HCT116 (cell line): Measurements from ENCODE around the gene ENTHD1. TPM values are rescaled to one million over a fixed set of nuclear protein-coding genes. Genes with fewer than 3 reads are reported as not detected.

ENCODE experiments used
- ATAC-seq: fragments of 200-7000 bp; cut with Tn5 transposase; 2 replicates; pipeline ENCODE4 v1.9.1; 2020; ENCODE audit warnings: mild to moderate bottlenecking, moderate library complexity
- BruUV-seq: library from RNA; stranded (reverse); fragments of 400-500 nt; replicated peaks from 2 replicates; lab custom pipeline; 2021; lab: Mats Ljungman, UMichigan
- CTCF ChIA-PET: fragments of 300-600 bp; sonication (Branson Sonifier 250); formaldehyde crosslinking; loops from one replicate; lab custom pipeline; 2021; ENCODE audit warnings: antibody characterized with exemption; lab: Charles Lee
- POLR2A ChIA-PET: fragments of 300-600, 350-600 bp; sonication (Branson Sonifier 250); formaldehyde crosslinking; loops from one replicate; lab custom pipeline; 2021; ENCODE audit warnings: antibody characterized with exemption; lab: Charles Lee
- RAD21 ChIA-PET, 2 experiments: fragments of 300-600 bp; sonication (Branson Sonifier 250); formaldehyde crosslinking; loops; one replicate each; lab custom pipeline; 2023; ENCODE audit warnings: low total read pairs in 2 of 2; ENCODE audit not compliant: uncharacterized antibody in 2 of 2, unreplicated experiment in 2 of 2, low non-redundant PET in 1 of 2; lab: Charles Lee
- DNase-seq: peaks from one replicate; pipeline ENCODE4 v3.0.0-alpha.2; 2010; ENCODE audit warnings: low read depth, low spot score
- H2AFZ ChIP-seq: fragments of 200-600 bp; shearing (Covaris generic), sonication (generic); 2 replicates; pipeline ENCODE4 v1.6.1; 2017; ENCODE audit warnings: low read depth, mixed run types, mixed read lengths, antibody characterized with exemption, low read length; ENCODE audit not compliant: poor library complexity, severe bottlenecking
- H3K27ac ChIP-seq: 2 replicates; pipeline ENCODE4 v1.5.1; 2012; ENCODE audit warnings: low read depth, low read length
- H3K27me3 ChIP-seq: fragments of 200-600 bp; sonication (generic); 2 replicates; pipeline ENCODE4 v1.6.1; 2016; ENCODE audit warnings: mixed run types, low read length, mixed read lengths; ENCODE audit not compliant: insufficient read depth
- H3K36me3 ChIP-seq, 2 experiments: fragments of 200-500 bp in 1 of 2; fragments of 200-600 bp in 1 of 2; sonication (Bioruptor generic) in 1 of 2; sonication (generic) in 1 of 2; 2 replicates each; pipeline versions ENCODE4 v1.5.1 to v1.6.1; 2014 to 2016; ENCODE audit warnings: low read length in 2 of 2, inconsistent platforms in 1 of 2, mixed read lengths in 1 of 2, mixed run types in 1 of 2; ENCODE audit not compliant: insufficient read depth in 2 of 2, control insufficient read depth in 1 of 2
- H3K4me1 ChIP-seq, 2 experiments: fragments of 200-600 bp in 1 of 2; sonication (generic) in 1 of 2; 2 replicates each; pipeline versions ENCODE4 v1.5.1 to v1.6.1; 2012 to 2017; ENCODE audit warnings: low read length in 2 of 2, inconsistent platforms in 1 of 2, mild to moderate bottlenecking in 1 of 2, mixed read lengths in 1 of 2, mixed run types in 1 of 2, moderate library complexity in 1 of 2; ENCODE audit not compliant: insufficient read depth in 2 of 2, control insufficient read depth in 1 of 2
- H3K4me2 ChIP-seq: fragments of 200-600 bp; sonication (generic); 2 replicates; pipeline ENCODE4 v1.6.1; 2017; ENCODE audit warnings: mixed run types, low read length, mixed read lengths
- H3K4me3 ChIP-seq, 2 experiments: fragments of 200-600 bp in 1 of 2; sonication (generic) in 1 of 2; replicated peaks in 1 of 2; 2 replicates each; pipeline ENCODE4 v1.5.1; 2011 to 2016; ENCODE audit warnings: low read length in 2 of 2, control low read depth in 1 of 2, low read depth in 1 of 2, mild to moderate bottlenecking in 1 of 2, mixed read lengths in 1 of 2, mixed run types in 1 of 2
- H3K79me2 ChIP-seq: fragments of 200-600 bp; sonication (generic); 2 replicates; pipeline ENCODE4 v1.6.1; 2017; ENCODE audit warnings: mild to moderate bottlenecking, mixed run types, low read length, moderate library complexity, mixed read lengths; ENCODE audit not compliant: insufficient read depth
- H3K9ac ChIP-seq: fragments of 200-600 bp; sonication (generic); 2 replicates; pipeline ENCODE4 v1.6.1; 2016; ENCODE audit warnings: low read length, mixed read lengths
- H3K9me2 ChIP-seq: fragments of 200-600 bp; sonication (generic), shearing (Covaris generic); 2 replicates; pipeline ENCODE4 v1.6.1; 2017; ENCODE audit warnings: mixed run types, mild to moderate bottlenecking, moderate library complexity; ENCODE audit not compliant: insufficient read depth
- H3K9me3 ChIP-seq, 2 experiments: fragments of 200-500 bp in 1 of 2; fragments of 200-600 bp in 1 of 2; sonication (Bioruptor generic) in 1 of 2; sonication (generic) in 1 of 2; 2 replicates each; pipeline ENCODE4 v1.6.1; 2014 to 2017; ENCODE audit warnings: low read length in 2 of 2, mixed read lengths in 2 of 2, inconsistent platforms in 1 of 2, low read depth in 1 of 2, mild to moderate bottlenecking in 1 of 2, mixed run types in 1 of 2, moderate library complexity in 1 of 2; ENCODE audit not compliant: control insufficient read depth in 1 of 2, insufficient read depth in 1 of 2
- H4K20me1 ChIP-seq: fragments of 200-600 bp; sonication (generic), shearing (Covaris generic); 2 replicates; pipeline ENCODE4 v1.6.1; 2017; ENCODE audit warnings: mixed run types, mild to moderate bottlenecking, moderate library complexity; ENCODE audit not compliant: insufficient read depth
- CBX3 ChIP-seq: IDR thresholded peaks from 2 replicates; pipeline ENCODE4 v1.6.1; 2012; ENCODE audit warnings: low read depth
- EGR1 ChIP-seq: IDR thresholded peaks from 2 replicates; pipeline ENCODE4 v1.6.1; 2012; ENCODE audit warnings: low read depth
- ELF1 ChIP-seq: IDR thresholded peaks from 2 replicates; pipeline ENCODE4 v1.6.1; 2012; ENCODE audit warnings: low read depth, borderline replicate concordance
- EZH2phosphoT487 ChIP-seq: fragments of 200-600 bp; IDR thresholded peaks from 2 replicates; pipeline ENCODE4 v1.6.1; 2018; ENCODE audit warnings: antibody characterized with exemption, borderline replicate concordance
- JUND ChIP-seq: IDR thresholded peaks from 2 replicates; pipeline ENCODE4 v1.6.1; 2012
- POLR2AphosphoS5 ChIP-seq: IDR thresholded peaks from 2 replicates; pipeline ENCODE4 v1.6.1; 2011; ENCODE audit warnings: mild to moderate bottlenecking, low read depth, low read length, moderate library complexity
- SIN3A ChIP-seq: IDR thresholded peaks from 2 replicates; pipeline ENCODE4 v1.6.1; 2012; ENCODE audit warnings: low read depth
- SRF ChIP-seq: IDR thresholded peaks from 2 replicates; pipeline ENCODE4 v1.6.1; 2012; ENCODE audit warnings: low read depth
- ZFX ChIP-seq: fragments of 450-650 bp; IDR thresholded peaks from 2 replicates; pipeline ENCODE4 v1.6.1; 2017
- ZNF274 ChIP-seq: fragments of 200-500 bp; sonication (Bioruptor generic); IDR thresholded peaks from 2 replicates; pipeline ENCODE4 v1.6.1; 2014; ENCODE audit warnings: mild to moderate bottlenecking, low read depth, low read length, inconsistent platforms
- intact Hi-C: fragments of 100-400 bp; cut with micrococcal nuclease; formaldehyde crosslinking; loops from 2 replicates; pipeline ENCODE4 v1.10.0; 2022
- total RNA-seq: library from RNA; stranded (reverse); gene quantifications from one replicate; pipeline ENCODE4 v1.2.1, GENCODE V29; 2021; ENCODE audit not compliant: unreplicated experiment
- TF ChIP-seq, protein P1 (sequence below): IDR thresholded peaks from 2 replicates; pipeline ENCODE4 v1.6.1; 2012
- TF ChIP-seq, protein P2 (sequence below): IDR thresholded peaks from 2 replicates; pipeline ENCODE4 v1.6.1; 2012; ENCODE audit warnings: low read depth
- TF ChIP-seq, protein P3 (sequence below), 3 experiments: fragments of 200-600 bp in 1 of 3; sonication (generic) in 1 of 3; IDR thresholded peaks in 2 of 3; conservative IDR thresholded peaks in 1 of 3; 2 replicates each; pipeline ENCODE4 v1.5.1; 2012 to 2017; ENCODE audit warnings: low read depth in 2 of 3, low read length in 2 of 3, antibody characterized with exemption in 1 of 3, borderline replicate concordance in 1 of 3, control low read depth in 1 of 3, mild to moderate bottlenecking in 1 of 3, mixed read lengths in 1 of 3, mixed run types in 1 of 3, moderate library complexity in 1 of 3; ENCODE audit not compliant: insufficient read depth in 1 of 3

ENTHD1 gene
- total RNA-seq, 1 experiment from 2014 or later: not detected

DNA sequence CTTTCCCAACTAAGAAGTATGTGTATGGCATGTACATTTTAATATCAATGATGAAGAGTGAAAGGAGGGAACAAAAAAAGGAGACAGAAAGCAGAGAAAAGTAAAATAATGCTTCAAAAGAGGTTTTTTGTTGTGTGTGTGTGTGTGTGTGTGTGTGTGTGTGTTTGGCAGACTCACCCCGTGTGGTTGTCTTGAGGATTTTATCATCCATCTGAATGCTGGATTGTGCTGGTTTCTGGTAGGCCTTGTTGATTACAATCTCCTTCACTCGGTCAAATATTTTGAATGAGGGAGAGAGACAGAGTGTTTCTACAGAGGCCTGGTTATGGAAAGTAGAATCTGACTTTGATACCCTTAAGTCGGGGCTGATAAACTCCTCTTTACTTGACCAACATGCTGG is 128.5 kb downstream of the ENTHD1 start:
- ATAC-seq (no peak), DNase-seq (no peak)
- no peaks in the 10 kb centered on the region for H3K4me1 ChIP-seq
- H3K36me3 ChIP-seq: no peaks in the 10 kb centered on the region
- no peaks in the 10 kb centered on the region for H4K20me1 ChIP-seq
- no TSS peak for BruUV-seq
- no peak overlapping the region for H3K9ac ChIP-seq
- intact Hi-C loops: no loop called here
- CTCF ChIA-PET: no interaction called here
- POLR2A ChIA-PET: no interaction called here
- no peaks in the 10 kb centered on the region for H3K79me2 ChIP-seq
- no peak overlapping the region for H3K4me2 ChIP-seq
- H3K27ac ChIP-seq: no peak overlapping the region
- TF ChIP-seq POLR2AphosphoS5 (no peak), SIN3A (no peak), JUND (no peak), ZNF274 (no peak), EGR1 (no peak), SRF (no peak), ZFX (no peak), EZH2phosphoT487 (no peak), CBX3 (no peak), ELF1 (no peak)
- TF ChIP-seq, protein P1, sequence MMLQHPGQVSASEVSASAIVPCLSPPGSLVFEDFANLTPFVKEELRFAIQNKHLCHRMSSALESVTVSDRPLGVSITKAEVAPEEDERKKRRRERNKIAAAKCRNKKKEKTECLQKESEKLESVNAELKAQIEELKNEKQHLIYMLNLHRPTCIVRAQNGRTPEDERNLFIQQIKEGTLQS: no peak
- TF ChIP-seq, protein P2, sequence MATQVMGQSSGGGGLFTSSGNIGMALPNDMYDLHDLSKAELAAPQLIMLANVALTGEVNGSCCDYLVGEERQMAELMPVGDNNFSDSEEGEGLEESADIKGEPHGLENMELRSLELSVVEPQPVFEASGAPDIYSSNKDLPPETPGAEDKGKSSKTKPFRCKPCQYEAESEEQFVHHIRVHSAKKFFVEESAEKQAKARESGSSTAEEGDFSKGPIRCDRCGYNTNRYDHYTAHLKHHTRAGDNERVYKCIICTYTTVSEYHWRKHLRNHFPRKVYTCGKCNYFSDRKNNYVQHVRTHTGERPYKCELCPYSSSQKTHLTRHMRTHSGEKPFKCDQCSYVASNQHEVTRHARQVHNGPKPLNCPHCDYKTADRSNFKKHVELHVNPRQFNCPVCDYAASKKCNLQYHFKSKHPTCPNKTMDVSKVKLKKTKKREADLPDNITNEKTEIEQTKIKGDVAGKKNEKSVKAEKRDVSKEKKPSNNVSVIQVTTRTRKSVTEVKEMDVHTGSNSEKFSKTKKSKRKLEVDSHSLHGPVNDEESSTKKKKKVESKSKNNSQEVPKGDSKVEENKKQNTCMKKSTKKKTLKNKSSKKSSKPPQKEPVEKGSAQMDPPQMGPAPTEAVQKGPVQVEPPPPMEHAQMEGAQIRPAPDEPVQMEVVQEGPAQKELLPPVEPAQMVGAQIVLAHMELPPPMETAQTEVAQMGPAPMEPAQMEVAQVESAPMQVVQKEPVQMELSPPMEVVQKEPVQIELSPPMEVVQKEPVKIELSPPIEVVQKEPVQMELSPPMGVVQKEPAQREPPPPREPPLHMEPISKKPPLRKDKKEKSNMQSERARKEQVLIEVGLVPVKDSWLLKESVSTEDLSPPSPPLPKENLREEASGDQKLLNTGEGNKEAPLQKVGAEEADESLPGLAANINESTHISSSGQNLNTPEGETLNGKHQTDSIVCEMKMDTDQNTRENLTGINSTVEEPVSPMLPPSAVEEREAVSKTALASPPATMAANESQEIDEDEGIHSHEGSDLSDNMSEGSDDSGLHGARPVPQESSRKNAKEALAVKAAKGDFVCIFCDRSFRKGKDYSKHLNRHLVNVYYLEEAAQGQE: no peak
- TF ChIP-seq, protein P3, sequence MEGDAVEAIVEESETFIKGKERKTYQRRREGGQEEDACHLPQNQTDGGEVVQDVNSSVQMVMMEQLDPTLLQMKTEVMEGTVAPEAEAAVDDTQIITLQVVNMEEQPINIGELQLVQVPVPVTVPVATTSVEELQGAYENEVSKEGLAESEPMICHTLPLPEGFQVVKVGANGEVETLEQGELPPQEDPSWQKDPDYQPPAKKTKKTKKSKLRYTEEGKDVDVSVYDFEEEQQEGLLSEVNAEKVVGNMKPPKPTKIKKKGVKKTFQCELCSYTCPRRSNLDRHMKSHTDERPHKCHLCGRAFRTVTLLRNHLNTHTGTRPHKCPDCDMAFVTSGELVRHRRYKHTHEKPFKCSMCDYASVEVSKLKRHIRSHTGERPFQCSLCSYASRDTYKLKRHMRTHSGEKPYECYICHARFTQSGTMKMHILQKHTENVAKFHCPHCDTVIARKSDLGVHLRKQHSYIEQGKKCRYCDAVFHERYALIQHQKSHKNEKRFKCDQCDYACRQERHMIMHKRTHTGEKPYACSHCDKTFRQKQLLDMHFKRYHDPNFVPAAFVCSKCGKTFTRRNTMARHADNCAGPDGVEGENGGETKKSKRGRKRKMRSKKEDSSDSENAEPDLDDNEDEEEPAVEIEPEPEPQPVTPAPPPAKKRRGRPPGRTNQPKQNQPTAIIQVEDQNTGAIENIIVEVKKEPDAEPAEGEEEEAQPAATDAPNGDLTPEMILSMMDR (IDR thresholded peaks at IDR 0.05 in 2 of 3, conservative IDR thresholded peaks at IDR 0.05 in 1 of 3; ENCODE audit: borderline replicate concordance in 1 of 3, insufficient read depth in 1 of 3, low read depth in 2 of 3, low read length in 2 of 3): no peak
- H3K9me3 ChIP-seq: no peaks in the 10 kb centered on the region
- H2AFZ ChIP-seq: no peak overlapping the region
- RAD21 ChIA-PET: no interaction called here
- H3K27me3 ChIP-seq: peaks cover 68% of the 10 kb centered on the region
- no peaks in the 10 kb centered on the region for H3K9me2 ChIP-seq
- H3K4me3 ChIP-seq: no peak overlapping the region
